Fibroblast of peridontal ligament (primary cell): ENCODE data around the gene ZNF483.
"Not testable (repeated sequence)": the region's sequence is repeated elsewhere in the genome, so short reads cannot be mapped to it uniquely, and the experiment has no call there.

Experiments
- DNase-seq: peaks from one replicate; pipeline ENCODE4 v3.0.0-alpha.2; 2010; ENCODE audit errors: extremely low read depth

Gene ZNF483

DNA sequence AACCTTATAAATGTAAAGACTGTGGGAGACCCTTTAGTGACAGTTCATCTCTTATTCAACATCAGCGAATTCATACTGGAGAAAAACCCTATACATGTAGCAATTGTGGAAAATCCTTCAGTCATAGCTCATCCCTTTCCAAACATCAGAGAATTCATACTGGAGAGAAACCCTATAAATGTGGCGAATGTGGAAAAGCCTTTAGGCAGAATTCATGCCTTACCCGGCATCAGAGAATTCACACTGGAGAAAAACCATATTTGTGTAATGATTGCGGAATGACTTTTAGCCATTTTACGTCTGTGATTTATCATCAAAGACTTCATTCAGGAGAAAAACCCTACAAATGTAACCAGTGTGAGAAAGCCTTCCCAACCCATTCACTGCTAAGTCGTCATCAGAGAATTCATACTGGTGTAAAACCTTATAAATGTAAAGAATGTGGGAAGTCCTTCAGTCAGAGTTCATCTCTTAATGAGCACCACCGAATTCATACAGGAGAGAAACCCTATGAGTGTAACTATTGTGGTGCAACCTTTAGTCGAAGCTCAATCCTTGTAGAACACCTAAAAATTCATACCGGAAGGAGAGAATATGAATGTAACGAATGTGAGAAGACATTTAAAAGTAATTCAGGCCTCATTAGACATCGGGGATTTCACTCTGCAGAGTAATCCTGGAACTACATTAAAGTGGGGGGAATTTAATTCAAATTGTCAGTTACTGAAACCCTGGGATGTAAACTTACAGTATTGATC, 17.7 kb downstream of the ZNF483 start:
- DNase-seq, result no peak

DNA sequence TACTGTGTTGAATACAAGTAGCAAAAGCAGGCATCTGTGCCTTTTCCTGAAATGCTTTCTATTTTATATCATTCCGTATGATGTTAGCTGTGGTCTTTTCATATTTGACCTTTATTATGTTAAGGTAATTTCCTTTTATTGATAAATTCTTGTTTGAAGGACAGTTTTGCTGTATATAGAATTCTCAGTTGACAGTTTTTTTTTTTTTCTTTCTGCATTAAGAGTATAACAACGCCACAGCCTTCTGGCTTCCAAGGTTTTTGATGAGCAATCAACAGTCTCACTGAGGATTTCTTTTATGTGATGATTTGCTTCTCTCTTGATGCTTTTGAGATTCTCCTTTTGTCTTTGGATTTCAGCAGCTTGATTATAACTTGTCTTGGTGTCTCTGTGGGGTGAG, 23.6 kb downstream of the ZNF483 start:
- DNase-seq, result no peak

GRCh38 chr9:111555425-111555824, 30.4 kb downstream of the ZNF483 start:
- not testable (repeated sequence) for DNase-seq

- DNase-seq, result peak; percentile 41
Measured at GRCh38 chr9:111559000-111559610, 34.1 kb downstream of the ZNF483 start.

DNA sequence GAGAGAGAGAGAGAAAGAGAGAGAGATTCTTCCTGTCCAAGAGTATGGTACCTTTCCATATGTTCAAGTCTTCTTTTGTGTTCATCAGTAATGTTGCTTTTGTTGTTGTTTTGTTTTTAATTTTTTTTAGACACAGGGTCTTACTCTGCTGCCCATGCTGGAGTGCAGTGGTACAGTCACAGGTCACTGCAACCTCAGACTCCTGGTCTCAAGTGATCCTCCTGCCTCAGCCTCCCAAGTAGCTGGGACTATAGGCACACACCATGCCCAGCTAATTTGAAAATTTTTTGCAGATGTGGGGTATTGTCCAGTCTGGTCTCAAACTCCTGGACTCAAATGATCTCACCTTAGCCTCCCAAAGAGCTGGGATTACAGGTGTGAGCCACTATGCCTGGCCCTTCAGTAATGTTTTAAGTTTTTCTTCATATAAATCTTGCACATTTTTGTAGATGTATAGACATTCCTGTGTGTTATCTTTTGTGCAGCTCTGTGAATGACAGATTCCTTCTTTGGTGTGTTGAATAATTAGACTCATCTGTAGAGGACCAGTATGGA, 36.3 kb downstream of the ZNF483 start:
- no peak for DNase-seq

DNA sequence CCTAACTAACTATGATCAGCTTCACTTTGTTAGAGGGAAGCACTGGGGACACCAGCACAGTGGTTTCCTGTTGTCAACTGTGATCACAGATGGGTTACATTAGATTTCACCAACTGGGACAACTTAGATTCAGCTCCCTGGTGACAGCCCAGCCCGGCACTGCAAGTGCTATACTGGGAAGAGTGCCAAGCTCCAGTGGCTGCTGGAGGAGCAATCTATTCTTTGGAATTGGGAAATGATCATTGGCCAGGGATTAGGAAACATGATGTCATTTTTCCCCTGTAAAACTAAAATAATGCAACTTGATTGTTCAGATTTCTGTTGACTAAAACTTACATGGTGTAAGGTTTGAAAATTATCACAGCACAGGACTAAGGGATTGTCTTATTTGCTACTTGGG, 41.3 kb downstream of the ZNF483 start:
- peak; percentile 41 for DNase-seq

- not testable (repeated sequence) for DNase-seq
Measured at GRCh38 chr9:111568127-111568526, 43.1 kb downstream of the ZNF483 start.

GRCh38 chr9:111572950-111573604, 48.1 kb downstream of the ZNF483 start:
- peak; percentile 99 for DNase-seq

GRCh38 chr9:111582888-111583287, 57.9 kb downstream of the ZNF483 start:
- peak; percentile 45 for DNase-seq

DNA sequence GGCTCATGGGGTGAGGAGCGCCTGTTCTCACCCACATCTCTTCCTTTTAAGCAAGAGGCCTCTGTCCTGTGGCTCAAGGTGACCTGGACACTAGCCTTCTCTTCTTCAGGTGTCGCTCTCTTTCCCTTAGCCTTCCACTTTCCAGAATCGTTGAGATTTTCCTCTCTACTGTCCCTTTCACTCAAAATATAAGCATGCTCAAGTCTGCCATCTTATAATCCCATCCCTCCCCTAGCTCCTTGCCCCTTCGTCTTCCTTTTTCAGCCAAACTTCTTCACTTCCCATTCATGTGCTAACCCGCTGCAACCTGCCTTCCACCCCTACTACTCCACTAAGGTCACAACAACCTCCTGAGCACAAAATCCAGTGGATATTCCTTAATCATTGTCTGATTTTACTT, 61.4 kb downstream of the ZNF483 start:
- no peak for DNase-seq

DNA sequence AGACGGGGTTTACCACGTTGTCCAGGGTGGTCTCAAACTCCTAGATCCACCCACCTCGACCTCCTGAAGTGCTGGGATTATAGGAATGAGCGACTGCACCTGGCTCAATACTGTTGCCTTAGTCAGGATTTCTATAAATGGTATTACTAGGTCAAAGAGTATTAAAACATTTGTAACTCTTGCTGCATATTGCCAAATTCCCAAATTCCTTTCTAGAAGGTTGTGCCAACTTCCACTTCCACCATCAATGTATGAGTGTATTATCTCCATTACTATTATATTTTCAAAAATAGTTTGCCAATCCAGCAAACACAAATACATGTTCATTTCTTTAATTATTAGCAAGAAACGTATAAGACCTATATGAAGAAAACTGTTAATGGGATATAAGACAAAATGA, 63.9 kb downstream of the ZNF483 start:
- DNase-seq, result peak; percentile 46

- DNase-seq, result peak; percentile 71
Measured at GRCh38 chr9:111597852-111598732, 73.1 kb downstream of the ZNF483 start.

DNA sequence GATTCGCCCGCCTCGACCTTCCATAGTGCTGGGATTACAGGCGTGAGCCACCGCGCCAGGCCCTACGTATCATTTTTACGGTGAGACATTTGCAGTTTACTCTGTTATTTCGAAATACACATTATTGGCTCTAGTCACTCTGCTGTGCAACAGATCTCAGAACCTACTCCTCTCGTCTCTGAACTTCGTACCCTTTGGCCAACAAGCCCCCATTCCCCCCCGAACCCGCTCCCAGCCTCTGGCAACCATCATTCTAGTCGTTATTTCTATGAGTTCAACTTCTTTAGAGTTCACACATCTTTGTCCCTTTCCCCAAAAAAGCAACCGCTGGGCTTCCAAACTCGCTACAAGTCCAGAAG, 73.7 kb downstream of the ZNF483 start:
- DNase-seq, result peak; percentile 49

GRCh38 chr9:111599092-111599954, 74.3 kb downstream of the ZNF483 start, which contains the start of gene PTGR1:
Gene PTGR1 (minus strand): TSS chr9:111599647. CDS start chr9:111597422, 2,225 bp downstream.
- DNase-seq, result peak; percentile 78

- DNase-seq, result no peak
Measured at GRCh38 chr9:111599955-111600343, 75.0 kb downstream of the ZNF483 start.

GRCh38 chr9:111601237-111602018, 76.4 kb downstream of the ZNF483 start:
- peak; percentile 75 for DNase-seq

GRCh38 chr9:111603041-111603440, 78.1 kb downstream of the ZNF483 start:
- DNase-seq, result no peak

- no peak for DNase-seq
Measured at GRCh38 chr9:111604054-111604615, 79.2 kb downstream of the ZNF483 start.

GRCh38 chr9:111605041-111605559, 80.1 kb downstream of the ZNF483 start:
- no peak for DNase-seq
